HG02588 (cell line): ENCODE data around the gene THAP12.

Experiments
- ATAC-seq: cut with Tn5 transposase; IDR thresholded peaks from one replicate; pipeline ENCODE4 v1.9.1; 2021; ENCODE audit warnings: mild to moderate bottlenecking, moderate library complexity; ENCODE audit not compliant: unreplicated experiment

Gene THAP12

GRCh38 chr11:76307978-76308747, 72.8 kb downstream of the THAP12 start:
- ATAC-seq = no peak

- no peak for ATAC-seq
Observed at GRCh38 chr11:76307396-76307795, 73.5 kb downstream of the THAP12 start.

GRCh38 chr11:76303399-76303798, 77.5 kb downstream of the THAP12 start:
- no peak for ATAC-seq

- ATAC-seq = no peak
Observed at GRCh38 chr11:76302996-76303395, 77.9 kb downstream of the THAP12 start.
